Measurements from ENCODE around the gene VASP.

The VASP gene

DNA sequence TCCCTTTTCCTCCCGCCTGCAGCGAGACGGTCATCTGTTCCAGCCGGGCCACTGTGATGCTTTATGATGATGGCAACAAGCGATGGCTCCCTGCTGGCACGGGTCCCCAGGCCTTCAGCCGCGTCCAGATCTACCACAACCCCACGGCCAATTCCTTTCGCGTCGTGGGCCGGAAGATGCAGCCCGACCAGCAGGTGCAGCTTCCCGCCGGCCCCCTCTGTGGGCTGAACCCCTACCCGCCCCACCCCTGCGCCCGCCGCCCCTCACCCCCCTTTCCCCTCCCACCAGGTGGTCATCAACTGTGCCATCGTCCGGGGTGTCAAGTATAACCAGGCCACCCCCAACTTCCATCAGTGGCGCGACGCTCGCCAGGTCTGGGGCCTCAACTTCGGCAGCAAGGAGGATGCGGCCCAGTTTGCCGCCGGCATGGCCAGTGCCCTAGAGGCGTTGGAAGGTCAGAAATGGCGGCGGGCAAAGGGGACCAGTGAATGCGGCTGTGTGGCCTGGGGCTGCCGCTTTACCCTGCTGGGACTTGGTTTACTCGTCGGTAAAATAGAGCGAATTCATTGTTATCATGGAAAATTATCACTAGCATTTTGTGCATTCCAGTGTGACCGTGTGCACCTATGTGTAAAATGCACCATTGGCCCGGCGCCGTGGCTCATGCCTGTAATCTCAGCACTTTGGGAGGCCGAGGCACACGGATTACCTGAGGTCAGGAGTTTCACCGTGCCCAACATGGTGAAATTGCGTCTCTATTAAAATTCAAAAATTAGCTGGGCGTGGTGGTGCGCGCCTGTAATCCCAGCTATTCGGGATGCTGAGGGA is 10.6 kb downstream of the VASP start:
- no peak for DNase-seq

DNA sequence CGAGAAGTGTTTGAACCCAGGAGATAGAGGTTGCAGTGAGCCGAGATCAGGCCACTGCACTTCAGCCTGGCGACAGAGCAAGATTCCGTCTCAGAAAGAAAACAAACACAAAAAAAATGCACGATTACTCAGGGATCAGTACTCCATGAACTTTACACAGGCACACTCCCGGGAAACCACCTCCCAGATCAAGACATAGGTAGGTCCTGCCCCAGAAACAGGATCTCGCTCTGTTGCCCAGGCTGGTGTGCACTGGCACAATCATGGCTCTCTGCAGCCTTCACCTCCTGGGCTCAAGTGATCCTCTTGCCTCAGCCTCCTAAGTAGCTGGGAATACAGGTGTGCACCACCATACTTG is 11.2 kb downstream of the VASP start:
- no peak for DNase-seq

DNA sequence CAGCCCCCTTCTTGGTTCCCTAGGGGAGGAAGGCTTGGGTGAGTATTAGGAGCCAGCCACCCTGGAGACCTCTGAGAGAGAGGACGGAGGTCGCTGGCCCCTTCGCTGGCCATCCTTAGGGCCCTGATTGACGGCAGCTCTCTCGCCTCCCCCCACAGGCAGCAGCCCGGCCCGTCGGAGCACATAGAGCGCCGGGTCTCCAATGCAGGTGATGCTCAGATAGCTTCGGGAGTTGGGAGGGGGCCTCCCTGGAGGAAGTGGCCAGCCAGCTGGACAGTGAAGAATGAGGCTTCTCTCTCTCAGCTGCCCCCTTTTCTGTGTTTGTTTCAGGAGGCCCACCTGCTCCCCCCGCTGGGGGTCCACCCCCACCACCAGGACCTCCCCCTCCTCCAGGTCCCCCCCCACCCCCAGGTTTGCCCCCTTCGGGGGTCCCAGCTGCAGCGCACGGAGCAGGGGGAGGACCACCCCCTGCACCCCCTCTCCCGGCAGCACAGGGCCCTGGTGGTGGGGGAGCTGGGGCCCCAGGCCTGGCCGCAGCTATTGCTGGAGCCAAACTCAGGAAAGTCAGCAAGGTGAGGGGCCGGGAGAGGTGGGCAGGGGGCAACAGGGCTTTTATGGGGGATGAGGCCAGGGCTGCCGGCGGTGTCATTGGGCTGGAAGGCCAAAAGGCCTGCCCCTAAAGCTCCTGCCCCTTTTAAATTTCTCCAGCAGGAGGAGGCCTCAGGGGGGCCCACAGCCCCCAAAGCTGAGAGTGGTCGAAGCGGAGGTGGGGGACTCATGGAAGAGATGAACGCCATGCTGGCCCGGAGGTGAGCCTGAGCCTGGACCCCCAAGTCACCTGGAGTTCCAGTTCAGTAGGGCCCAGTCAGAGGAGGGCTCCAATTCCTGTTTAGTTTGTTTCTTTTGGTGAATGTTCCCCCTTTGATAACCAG is 15.0 kb downstream of the VASP start:
- no peak for DNase-seq

DNA sequence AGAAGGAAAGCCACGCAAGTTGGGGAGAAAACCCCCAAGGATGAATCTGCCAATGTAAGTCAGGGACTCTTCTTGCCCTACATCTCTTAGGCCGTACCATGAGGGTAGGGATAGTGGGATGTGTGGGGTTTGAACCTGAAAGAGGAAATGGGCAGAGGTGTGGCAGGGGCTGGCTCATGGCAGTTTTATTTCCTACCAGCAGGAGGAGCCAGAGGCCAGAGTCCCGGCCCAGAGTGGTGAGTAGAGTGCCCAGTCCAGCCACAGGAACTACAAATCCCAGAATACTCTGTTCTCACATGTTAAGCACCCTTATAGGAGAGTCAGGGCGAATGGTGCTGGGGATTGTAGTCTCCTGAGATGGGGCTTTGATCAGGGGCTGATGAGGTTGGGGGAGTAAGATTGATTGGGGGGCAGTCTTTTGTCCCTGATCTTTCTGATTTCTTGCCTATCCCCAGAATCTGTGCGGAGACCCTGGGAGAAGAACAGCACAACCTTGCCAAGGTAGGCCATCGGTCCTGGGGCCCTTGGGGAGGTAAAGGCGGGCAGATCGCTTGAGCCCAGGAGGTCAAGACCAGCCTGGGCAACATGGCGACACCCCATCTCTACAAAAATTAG is 16.5 kb downstream of the VASP start:
- DNase-seq: peak; percentile 78

DNA sequence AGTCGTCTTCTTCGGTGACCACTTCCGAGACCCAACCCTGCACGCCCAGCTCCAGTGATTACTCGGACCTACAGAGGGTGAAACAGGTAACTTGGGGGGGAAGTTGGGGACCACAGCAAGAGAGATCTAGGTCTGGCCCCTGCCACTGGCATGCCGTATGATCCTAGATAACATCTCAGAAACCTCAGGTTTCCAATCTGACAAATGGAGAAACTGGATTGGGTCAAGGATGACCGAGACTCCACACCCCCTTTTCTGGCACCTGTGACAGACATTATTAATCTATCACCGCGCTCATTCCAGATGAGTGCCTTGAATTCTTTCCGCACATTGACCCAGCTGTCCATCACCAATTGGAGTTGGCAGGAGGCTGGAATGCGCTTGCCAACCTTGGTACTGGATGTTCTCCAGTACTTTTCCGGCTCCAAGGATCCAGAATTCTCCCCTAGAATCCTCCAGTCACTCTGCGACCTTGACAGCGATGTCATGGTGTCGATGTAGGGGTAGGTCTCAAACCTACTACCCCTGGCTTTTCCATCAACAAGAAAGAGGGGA is 17.4 kb downstream of the VASP start:
- no peak for DNase-seq

DNA sequence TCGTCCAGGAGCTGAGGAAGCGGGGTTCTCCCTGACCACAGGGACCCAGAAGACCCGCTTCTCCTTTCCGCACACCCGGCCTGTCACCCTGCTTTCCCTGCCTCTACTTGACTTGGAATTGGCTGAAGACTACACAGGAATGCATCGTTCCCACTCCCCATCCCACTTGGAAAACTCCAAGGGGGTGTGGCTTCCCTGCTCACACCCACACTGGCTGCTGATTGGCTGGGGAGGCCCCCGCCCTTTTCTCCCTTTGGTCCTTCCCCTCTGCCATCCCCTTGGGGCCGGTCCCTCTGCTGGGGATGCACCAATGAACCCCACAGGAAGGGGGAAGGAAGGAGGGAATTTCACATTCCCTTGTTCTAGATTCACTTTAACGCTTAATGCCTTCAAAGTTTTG is 18.9 kb downstream of the VASP start:
- no peak for DNase-seq

DNA sequence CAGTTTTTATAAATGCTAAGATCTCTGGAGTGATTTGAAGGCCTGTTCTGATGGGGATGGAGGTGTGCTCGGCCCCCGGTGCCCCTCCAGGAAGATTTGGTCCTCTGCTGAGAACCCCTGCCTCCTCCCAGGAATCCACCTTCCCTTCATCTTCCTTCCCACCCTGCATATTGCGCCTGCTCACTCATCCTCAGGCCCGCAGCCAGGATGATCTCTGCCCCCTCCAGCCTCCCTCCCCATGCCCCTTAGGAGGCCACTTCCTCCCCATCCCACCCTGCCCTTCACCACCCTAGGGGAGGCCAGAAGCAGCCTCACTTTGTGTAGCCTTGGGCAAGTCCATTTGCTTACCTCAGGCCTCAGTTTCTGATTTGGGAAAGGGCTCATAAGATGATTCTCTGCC is 19.7 kb downstream of the VASP start:
- no peak for DNase-seq

DNA sequence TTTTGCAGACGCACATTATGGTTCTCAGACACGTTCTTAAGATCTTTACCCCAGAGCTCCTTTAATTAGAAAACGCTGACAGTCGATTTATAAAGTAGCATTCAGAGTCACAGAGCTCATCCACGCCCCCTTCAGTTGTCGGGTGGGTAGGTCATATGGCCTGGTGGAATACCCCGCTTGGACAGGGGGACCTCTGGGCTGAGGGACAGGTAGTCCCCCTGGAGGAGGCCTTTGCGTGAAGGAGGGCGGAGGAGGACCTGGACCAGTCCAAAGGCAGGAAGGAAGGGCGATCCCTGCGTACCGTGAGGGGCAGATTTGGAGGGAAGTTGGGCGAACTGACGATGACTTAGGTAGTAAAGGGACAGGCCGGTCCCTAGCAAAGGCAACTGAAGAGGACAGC is 20.5 kb downstream of the VASP start:
- DNase-seq: no peak

DNA sequence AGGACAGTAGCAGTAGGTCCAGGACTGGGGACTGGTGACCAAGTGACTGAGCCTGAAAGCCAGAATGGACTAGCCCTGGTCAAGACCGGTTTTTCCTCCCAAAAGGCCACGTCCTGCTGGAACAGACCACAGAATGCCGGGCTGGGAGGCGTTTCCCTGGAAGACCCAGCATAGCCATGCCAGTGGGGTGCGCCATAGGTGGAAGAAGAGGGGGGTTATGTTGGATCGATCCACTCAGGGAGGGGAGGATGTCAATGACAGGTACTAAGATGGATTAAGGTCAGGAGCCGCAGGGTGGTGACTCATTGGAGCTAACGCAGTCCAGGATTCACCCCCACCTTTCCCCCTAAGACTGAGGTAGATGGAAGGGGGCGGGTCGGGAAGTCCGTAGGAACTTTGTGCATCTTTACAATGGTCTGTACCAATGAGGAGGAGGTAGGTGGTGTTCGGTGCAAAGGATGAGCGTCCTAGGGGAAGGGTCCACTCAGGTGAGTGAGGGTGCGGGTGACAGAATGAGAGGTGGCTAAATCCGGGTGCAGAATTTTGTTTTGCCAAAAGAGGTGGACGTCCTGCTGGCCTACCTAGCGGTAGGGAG is 21.0 kb downstream of the VASP start:
- DNase-seq: no peak

DNA sequence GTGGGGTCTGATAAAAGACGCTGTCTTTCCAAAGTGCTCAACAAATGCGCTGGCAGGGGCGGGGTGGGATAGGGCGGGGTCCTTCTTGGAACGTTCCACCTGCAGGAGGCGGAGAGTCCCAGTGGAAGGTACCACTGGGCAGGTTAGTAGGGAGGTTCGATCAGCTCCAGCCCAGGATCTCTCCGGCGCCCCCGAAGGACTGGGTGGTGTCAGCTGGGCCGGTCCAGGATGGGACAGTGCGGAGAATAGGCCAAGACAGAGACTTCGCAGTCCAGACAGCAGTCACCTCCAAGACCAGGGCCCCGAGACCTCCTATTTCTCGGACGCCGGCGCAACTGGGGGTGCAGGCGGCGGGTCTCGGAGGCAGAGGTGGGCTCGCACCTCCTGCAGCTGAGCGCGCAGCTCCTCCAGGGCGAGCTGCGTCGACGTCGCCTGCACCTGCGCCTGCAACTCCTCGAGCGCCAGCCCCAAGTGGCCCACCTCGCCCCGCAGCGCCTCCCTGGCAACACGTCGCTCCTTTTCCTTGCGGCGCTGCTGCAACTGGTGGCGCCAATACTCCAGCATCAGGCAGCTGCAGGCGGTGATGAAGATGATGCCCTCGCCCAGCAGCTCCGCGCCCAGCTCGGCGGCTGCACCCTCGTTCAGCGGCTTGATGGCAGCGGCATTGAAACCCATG is 21.6 kb downstream of the VASP start:
- DNase-seq: peak; percentile 49

DNA sequence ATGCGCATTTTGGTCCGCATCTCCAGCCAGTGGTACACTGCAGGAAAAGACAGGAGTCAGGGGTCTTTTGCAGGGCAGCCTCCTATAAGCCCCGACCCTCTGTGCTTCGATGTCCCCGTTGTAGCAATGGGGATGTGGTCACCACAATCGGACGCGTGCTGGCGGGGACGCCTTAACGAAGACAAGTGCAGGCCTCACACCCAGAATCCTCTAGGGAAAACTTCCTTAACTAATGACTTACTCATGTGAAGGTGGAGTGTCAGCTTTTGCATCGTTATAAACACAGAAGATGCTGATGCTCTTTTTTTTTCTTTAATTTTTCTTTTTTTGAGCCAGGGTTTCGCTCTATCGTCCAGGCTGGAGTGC is 22.1 kb downstream of the VASP start:
- DNase-seq: no peak

DNA sequence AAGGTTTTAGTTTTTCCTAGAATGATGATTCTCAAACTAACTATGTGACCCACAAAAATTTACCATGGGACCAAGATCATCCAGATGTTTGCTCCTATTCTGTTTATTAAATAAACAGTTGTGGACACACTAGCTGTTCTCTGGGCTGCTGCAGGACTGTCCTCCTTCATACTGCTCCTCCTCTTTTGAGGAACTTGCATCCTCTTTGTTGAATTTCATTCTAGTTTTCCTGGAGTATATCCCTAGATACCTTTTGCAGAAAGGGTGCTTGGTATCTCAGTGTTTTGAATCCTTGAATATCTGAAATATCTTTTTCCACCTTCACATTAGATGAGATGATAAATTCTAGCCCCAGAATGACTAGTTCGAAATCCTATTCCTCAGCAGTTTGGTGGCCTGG is 24.1 kb downstream of the VASP start:
- DNase-seq: no peak

DNA sequence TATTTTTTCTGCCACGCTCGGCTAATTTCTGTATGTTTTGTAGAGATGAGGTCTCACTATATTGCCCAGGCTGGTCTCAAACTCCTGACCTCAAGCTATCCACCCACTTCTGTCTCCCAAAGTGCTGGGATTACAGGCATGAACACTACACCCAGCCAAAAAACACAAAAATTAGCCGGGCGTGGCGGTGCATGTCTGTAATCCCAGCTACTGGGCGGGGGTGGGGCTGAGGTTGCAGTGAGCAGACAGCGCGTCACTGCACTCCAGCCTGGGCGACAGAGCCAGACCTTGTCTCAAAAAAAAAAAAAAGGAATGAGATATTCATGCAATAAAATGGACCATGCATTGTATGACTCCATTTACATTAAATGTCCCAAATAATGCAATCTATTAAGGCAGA is 32.2 kb downstream of the VASP start:
- DNase-seq: no peak

DNA sequence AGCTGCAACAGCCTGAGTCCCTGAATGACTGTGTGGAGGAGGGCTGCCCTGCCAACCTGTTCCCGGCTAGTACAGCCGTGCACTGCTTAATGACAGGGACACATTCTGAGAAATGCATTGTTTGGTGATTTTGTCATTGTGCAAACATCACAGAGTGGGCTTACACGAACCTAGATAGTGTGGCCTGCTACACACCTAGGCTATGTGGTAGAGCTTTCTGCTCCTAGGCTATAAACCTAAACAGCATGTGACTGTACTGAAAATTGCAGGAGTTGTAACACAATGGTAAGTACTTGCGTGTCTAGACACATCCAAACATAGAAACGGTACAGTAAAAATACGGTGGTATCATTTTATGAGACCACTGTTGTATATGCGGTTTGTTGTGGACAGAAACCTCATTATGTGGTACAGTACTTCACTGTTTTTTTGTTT is 35.0 kb downstream of the VASP start:
- DNase-seq: no peak

DNA sequence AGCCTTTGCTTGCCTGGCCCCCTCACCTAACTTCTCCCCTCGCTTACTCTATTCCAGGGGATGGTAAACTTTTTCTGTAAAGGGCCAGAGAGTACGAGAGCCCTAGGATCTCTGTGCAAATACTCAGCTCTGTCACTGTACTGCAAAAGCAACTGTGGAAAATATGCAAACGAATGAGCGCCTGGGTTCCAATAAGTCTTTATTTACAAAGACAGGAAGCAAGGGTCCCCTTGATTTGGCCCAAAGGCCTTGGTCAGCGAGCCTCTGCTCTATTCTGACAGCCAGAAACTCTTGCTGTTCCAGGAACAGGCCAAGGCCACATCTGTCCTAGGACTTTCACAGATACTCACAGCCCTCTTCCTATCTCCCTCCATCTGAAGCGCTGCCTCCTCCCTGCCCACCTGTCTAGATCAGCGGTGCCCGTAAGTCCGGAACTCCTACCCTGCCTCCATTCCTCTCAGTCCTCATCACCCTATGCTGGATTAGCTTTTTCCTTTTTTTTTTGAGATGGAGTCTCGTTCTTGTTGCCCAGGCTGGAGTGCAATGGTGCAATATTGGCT is 40.0 kb downstream of the VASP start:
- DNase-seq: no peak

DNA sequence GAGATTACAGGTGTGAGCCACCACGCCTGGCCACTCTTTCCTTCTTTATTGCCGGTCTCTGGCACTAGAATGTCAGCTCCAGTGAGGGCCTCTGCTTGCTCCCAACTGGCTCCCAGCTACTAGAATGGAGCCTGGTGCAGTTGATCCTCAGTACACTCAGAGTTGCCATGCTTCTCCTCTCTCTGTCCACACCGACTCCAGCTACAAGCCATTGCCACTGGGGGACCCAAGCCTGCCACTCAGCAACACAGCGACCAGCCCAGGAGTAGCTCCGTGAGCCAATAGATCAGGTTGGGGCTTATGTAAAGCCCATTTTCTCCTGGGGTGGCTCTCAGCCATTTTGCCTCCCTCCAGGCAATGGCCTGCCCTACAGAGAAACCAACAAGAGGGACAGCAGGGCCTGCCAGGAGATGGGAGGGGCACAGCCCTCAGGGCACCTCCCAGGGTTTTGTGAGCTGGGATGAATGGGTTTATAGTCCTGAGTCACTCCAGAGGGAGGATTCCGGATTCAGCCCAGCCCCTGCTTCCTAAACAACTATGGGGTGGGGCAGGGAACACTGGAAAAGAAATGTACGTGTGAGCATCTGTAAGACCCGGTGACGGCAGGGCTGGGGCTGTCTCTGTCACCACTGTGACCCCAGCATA is 40.8 kb downstream of the VASP start:
- no peak for DNase-seq

DNA sequence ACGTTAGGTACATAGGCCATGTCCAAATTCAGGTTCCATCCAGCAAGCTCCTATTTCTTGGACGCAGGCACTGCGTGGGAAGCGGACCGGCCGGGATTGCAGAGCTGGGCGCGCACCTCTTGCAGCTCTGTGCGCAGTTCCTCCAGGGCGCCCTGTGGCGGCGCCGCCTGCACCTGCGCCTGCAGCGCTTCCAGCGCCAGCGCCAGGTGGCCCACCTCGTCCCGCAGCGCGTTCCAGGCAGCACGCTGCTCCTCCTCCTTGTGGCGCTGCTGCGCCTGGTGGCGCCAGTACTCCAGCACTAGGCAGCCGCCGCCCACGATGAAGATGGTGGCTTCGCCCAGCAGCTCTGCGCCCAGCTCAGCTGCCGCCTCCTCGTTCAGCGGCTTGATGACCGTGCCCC is 46.2 kb downstream of the VASP start:
- DNase-seq: no peak

DNA sequence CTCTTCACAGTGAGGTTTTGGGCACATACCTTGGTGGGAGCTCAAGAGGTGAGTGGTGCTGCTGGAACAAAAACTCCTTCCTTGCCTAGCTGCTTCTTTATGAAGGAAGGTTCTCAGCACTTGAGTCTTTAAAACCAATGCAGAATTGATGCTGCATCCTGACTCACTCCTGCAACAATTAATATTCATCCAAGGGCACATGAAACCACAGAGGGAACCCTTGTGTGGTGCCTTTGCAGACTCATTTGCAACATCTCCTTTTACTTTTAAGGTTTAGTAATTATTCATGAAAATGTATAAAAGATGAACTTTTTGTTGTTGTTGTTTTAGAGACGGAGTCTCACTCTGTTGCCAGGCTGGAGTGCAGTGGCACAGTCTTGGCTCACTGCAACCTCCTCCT is 47.2 kb downstream of the VASP start:
- DNase-seq: no peak

DNA sequence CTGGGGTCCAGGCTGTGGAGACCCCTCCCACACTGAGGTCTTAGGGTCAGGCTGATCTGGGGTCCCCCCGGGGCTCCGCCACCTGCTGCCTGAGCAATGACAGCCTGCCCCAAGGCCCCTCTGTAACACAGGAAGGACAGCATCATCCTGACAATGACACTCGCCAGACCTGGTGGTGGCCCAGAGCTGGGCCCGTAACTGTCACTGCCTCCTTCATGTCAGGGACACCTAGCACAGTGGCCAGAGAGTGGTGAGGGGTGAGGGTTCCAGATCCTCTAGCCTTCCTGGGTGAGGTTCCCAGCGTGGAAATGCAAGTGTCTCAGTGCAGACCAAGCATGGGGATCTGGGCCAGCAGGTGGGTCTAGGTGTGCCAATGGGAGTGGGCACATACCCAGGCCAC is 49.6 kb downstream of the VASP start:
- DNase-seq: no peak

DNA sequence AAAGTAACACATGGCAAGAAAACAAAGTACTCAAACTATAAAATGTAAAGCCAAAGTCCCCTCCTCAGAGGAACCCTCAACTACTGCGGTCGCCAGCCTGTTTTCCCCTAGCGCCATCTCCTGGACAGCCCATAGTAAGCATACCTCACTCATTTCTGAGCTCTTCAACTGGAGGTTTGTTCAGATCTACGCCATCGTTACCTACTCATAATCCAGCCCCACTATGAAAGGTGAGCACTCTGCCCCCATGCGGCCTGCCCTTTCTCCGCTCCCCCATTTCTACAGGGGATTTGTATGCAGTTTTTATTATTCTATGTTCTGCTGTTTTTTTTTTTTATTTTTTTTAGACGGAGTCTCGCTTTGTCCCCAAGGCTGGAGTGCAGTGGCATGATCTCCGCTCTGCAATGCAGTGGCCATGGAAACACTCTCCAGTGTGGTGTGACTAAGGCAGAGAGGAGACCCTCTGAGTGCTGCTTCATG is 51.2 kb downstream of the VASP start:
- peak; percentile 19 for DNase-seq

DNA sequence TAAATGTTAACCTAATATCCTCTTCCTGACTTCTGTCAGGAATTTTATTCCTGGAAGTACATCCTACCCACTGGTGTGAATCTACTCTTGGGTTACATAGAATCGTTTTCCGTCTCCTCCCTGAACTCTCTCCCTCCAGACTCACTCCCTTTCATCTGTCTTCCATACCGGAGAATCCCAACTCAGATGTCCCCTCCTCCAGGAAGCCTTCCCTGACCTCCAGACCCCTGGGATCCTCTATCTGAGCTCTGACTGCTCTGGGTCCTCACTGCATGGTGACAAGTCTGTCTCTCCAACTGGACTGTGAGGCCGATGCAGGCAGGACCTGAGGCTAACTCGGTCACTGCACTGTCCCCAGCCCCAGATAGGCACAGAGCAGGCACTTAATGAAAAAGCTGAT is 52.8 kb downstream of the VASP start:
- no peak for DNase-seq

DNA sequence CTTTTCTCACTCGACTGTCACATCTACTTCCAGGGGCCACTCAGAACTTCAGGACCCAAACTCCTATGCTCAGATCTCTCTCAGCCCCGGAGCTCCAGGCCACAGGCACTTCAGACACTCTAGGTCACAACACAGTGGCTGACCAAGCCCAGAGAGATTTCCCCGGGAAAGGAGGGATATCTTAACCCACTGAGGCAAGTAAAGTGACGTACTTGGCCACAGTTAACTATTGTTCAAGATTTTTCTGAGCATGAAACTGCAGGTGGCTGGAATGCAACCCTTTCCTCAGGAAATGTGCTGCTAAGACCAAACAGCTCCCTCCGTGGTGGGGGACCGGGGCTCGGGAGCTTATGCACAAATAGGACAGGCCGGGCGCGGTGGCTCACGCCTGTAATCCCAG is 53.4 kb downstream of the VASP start:
- no peak for DNase-seq
